ENCODE measurements around the gene RUNX1.

The RUNX1 gene

DNA sequence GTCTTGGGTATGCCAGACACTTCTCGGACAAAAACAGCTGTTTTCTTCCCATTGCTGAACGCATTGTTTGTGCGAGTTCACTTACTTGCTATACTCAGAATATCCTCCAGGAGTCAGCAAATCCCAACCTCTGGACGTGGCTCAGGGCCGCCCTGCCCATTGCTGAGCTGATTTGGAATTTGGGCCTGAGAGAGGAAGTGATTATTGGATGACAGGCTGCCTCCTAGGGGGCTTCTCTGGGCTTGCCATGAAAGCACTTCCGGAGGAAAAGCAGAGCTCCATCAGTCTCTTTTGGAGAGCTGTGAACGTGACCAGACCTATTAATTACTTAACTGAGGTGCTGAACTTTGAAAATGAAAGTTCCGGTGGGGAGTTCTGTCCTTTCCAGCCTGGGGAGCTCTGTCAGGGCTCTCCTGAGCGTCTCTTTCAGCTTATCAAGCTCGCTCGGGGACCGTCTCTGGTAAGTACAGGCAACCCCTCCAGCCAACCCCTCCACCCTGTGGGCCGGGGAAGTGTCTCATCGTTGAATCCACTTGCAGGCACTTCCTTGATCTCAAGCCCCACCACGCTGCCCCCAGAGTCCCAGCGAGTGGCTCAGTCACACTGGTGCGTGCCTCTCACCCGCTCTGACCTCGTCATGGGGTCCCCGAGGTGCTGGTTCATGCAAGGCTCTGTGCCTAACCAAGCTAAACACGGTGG lies 303.4 kb downstream of the RUNX1 start:
- no peak for TF ChIP-seq ZFX (IDR thresholded peaks at IDR 0.05)
- TF ChIP-seq, protein P1, sequence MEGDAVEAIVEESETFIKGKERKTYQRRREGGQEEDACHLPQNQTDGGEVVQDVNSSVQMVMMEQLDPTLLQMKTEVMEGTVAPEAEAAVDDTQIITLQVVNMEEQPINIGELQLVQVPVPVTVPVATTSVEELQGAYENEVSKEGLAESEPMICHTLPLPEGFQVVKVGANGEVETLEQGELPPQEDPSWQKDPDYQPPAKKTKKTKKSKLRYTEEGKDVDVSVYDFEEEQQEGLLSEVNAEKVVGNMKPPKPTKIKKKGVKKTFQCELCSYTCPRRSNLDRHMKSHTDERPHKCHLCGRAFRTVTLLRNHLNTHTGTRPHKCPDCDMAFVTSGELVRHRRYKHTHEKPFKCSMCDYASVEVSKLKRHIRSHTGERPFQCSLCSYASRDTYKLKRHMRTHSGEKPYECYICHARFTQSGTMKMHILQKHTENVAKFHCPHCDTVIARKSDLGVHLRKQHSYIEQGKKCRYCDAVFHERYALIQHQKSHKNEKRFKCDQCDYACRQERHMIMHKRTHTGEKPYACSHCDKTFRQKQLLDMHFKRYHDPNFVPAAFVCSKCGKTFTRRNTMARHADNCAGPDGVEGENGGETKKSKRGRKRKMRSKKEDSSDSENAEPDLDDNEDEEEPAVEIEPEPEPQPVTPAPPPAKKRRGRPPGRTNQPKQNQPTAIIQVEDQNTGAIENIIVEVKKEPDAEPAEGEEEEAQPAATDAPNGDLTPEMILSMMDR (conservative IDR thresholded peaks at IDR 0.05), result peak; percentile 88
- 0 out of 2 replicates have a peak overlapping the region, but pooled peaks have one; percentile 4 for H3K27ac ChIP-seq

DNA sequence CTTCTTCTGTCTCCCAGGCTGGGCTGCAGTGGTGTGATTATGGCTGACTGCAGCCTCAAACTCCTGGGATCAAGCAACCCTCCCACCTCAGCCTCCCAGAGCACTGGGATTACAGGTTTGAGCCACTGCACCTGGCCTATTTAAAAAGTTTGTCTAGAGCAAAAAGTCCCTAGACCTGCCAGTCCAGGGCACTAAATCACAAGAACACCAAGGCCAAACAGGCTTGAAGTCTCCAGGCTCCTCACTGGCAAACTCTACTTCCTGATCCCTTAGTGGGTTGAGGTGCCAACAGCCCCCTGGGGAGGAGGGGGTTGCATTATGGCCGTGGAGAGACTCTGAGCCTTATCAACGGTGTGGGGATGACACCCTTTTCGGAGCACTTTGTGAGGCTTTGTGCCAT lies 304.3 kb downstream of the RUNX1 start:
- H3K27ac ChIP-seq, result no peak overlapping the region
- TF ChIP-seq, protein P1 (conservative IDR thresholded peaks at IDR 0.05), result no peak
- no peak for TF ChIP-seq ZFX (IDR thresholded peaks at IDR 0.05)

- peak overlapping the region; percentile 10; the same call in 1 of the 2 replicates for H3K27ac ChIP-seq
- TF ChIP-seq, protein P1 (conservative IDR thresholded peaks at IDR 0.05), result no peak
- no peak for TF ChIP-seq ZFX (IDR thresholded peaks at IDR 0.05)
Observed at GRCh38 chr21:34743831-34744230, 305.3 kb downstream of the RUNX1 start.

DNA sequence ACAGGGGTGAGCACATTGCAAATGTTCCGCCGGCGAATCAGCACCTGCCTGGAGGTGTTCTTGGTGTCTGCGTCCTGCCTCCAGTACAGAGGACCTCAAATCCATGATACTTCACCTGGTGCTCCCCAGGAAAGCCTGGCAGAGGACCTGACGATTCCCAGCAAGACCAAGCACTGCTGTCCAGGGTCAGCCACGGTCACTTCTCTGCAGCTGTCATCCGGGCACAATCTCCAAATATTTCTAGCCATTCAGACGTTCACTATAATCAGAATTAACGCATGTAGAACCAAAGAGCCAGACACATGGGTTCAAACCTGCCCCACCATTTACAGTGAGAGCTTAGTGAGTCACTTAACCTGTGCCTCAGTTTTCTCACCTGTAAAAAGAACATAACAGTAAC lies 305.8 kb downstream of the RUNX1 start:
- H3K27ac ChIP-seq, result no peak overlapping the region; the same call in 1 of the 2 replicates
- TF ChIP-seq ZFX (IDR thresholded peaks at IDR 0.05), result no peak
- TF ChIP-seq, protein P1 (conservative IDR thresholded peaks at IDR 0.05), result no peak

DNA sequence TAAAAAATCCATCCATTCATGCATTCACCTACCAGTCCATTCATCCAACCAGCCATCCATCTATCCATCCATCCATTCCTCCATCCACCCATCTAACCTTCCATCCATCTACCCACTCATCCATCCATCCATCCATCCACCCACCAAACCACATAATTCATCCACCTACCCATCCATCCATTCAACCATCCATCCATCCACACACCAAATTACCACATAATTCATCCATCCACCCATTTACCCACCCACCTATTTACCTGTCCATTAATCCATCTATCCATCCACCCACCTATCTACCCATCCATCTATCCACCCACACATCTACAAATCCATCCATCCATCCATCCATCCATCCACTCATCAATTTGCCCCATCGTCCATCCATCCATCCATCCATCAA lies 308.9 kb downstream of the RUNX1 start:
- TF ChIP-seq ZFX (IDR thresholded peaks at IDR 0.05), result no peak
- TF ChIP-seq, protein P1 (conservative IDR thresholded peaks at IDR 0.05), result no peak
- H3K27ac ChIP-seq, result no peak overlapping the region

Measured in C4-2B (cell line).